GM21576 (cell line): ENCODE measurements around the gene CACFD1.

Experiments
- ATAC-seq: cut with Tn5 transposase; IDR thresholded peaks from one replicate; pipeline ENCODE4 v1.9.1; 2021; ENCODE audit warnings: mild to moderate bottlenecking, moderate library complexity; ENCODE audit not compliant: unreplicated experiment

CACFD1 gene

DNA sequence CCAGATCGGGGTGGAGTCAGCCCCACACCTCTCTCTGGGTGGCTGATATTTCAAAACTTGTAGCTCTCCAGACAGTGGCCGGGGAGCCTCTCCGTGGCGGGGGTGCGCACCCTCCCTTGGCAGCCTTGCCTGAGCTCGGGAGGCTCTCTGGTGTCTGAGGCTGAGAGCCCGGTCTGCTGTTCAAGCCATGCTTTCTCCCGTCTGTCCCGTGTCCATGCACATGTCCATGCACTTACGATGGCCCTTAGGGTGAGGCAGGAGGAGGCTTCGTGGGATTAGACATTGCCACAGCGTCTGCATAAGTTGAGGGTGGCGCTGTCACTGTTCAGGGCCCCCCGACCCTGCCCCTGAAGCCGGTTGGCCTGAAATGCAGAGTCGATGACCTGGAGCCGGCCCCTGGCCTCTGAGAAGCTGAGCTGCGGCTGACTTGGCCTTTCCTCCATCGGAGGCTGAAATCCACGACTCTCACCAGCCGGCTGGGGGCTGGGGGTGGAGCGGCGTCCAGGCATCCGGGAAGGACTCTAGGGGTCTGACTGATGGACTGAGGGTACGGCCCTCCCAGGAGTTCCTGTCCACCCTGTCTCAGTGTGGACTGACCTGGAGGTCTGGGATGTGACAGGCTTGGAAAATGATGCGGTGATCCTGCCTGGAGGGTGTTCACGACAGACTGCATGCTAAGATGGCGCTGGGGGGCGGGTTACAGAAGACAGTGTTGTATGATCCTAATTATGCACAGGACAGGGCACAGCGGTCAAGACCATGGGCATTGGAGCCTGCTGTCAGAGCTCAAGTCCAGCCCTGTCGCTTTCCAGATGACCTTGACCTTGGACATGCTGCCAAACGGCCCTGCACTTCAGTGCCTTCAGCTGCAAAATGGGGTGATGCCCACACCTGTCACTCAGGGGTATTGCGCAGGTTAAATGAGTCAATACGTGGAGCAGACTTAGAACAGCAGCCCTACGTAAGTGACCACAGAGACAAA is 37.4 kb downstream of the CACFD1 start:
- ATAC-seq = no peak

- ATAC-seq = no peak
Observed at GRCh38 chr9:133499132-133499891, 39.5 kb downstream of the CACFD1 start.

DNA sequence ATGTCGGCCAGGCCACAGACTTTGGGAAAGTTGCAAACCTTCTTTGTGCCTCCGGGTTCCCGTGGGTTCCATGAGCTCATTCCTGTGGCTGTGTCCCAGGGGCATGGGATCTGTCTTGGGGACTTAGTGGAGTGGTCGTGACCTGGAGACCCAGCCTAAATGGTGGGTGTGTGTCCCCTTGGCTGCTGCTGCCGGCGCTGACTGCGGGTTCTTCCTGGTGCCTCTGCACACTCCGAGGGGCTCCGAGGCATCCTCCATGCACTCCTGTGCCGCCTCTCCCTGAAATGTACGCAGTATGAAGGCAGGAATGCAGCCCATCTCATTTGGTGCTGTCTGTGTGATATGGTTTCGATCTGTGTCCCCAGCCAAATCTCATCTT is 40.1 kb downstream of the CACFD1 start:
- ATAC-seq = no peak

DNA sequence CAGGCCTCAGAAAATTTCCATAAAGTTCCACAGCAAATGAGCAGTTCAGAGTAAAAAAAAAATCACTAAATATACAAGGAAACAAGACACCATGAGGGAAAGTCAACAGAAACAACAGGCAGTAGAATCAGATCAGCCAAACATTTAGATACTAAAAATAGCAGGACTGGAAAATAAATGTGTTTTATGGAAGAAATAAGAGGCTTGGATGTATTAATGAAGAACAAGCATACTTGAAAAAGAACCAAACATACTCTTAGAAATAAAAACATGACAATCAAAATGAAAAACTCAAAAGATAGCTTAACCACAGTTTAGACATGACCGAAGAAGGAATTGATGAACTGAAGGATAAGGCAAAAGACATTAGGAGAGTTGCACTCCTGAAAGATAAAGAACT is 42.3 kb downstream of the CACFD1 start:
- ATAC-seq = no peak

DNA sequence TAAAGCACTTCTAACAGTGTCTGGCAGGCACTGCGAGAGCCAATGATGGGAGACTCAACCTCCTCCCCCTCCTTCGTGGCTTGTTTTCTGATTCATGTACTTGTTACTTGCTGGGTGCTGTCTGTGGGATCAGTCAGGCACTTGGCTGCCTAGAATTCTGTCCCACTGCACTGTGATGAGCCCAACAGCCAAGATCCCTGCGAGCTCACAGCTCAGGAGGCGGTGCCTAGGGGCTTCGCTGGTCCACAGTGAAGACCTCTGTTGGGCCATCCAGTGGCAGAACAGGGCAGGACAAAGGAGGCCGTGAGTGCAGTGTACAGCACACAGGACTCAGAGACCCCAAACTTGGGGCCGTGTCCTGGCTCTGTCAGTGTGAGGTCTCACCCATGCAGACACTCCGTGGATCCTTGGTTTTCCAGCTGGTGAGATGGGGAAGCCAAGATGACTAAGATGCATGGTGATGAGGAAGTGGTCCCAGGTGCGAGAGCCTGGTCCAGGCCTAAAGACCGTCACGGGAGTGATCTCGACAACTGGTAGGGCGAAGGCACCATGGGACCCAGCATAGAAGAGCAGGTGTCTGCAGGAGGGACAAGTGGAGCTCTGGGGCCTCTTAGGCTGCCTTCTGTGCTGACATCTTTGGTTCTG is 45.5 kb downstream of the CACFD1 start:
- no peak for ATAC-seq

- no peak for ATAC-seq
Observed at GRCh38 chr9:133505901-133506652, 46.3 kb downstream of the CACFD1 start.

- no peak for ATAC-seq
Observed at GRCh38 chr9:133506653-133507038, 46.9 kb downstream of the CACFD1 start.

- ATAC-seq = no peak
Observed at GRCh38 chr9:133507246-133507965, 47.6 kb downstream of the CACFD1 start.

DNA sequence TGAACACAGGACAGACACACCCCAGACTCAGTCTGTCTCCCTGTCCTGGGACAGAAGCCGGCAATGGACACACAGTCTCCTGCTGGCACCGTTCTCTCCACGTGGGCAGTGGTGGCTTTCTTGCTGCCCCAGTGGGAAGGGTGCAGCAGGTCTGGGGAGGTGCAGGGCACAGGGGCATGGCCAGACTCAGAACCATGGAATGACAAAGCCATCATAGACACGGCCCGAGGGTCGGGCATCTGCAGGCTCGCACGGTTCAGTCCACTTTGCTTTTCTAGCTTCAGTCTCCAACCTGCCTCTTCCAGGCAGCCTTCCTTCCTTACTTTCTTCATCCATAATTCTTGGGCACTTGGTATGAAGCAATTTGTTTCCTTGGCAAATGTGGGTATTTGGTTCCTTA is 48.3 kb downstream of the CACFD1 start:
- ATAC-seq = no peak

GRCh38 chr9:133509179-133510083 is 49.7 kb downstream of the CACFD1 start:
- no peak for ATAC-seq

DNA sequence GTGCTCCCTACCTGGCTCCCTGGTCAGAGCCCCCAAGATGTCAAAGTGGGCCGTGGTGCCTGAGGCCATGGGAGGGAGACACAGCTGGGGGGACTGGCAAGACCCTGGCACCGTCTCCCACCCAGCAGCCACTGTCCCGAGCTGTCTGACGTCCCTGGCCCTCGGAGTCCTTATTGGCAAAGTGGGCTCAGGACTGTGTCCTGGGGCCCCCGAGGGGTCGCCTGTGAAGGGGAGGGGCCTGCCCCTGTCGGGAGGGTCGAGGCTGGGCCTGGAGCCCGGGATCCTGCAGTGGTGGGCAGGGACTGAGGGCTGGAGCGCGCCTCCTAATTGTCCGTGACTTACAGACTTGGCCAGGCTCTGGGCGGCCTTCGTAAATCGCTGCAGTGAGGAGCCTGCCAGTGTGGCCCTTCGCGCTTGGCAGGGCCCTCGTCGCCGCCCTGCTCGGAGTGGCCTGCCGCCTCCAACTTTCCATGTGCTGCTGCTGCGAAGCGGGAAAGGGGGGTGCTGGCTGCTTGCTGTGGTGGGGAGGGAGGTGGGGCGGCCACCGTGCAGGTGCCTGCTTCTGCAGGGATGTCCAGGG is 51.2 kb downstream of the CACFD1 start:
- ATAC-seq = no peak

GRCh38 chr9:133511607-133512006 is 51.8 kb downstream of the CACFD1 start:
- no peak for ATAC-seq

GRCh38 chr9:133512253-133513213 is 52.8 kb downstream of the CACFD1 start:
- ATAC-seq = no peak

- ATAC-seq = no peak
Observed at GRCh38 chr9:133513214-133514100, 53.7 kb downstream of the CACFD1 start.

- ATAC-seq = no peak
Observed at GRCh38 chr9:133514460-133515239, 54.9 kb downstream of the CACFD1 start.

GRCh38 chr9:133515240-133515610 is 55.4 kb downstream of the CACFD1 start:
- no peak for ATAC-seq
